IPS DF 6.9 (cell line): ENCODE measurements around the gene HOXB1.

Source experiments
- DNase-seq: peaks from one replicate; pipeline ENCODE4 v3.0.0-alpha.2; 2013; ENCODE audit warnings: low read depth, low spot score
- H3K27ac ChIP-seq: one replicate; pipeline ENCODE4 v1.5.1; 2013; ENCODE audit warnings: low read length, control low read depth
- H3K27me3 ChIP-seq: 2 replicates; pipeline ENCODE4 v1.6.1; 2013; ENCODE audit warnings: mild to moderate bottlenecking, low read length; ENCODE audit not compliant: control insufficient read depth, insufficient read depth
- H3K36me3 ChIP-seq: 2 replicates; pipeline ENCODE4 v1.6.1; 2013; ENCODE audit warnings: low read length; ENCODE audit not compliant: control insufficient read depth, insufficient read depth
- H3K4me1 ChIP-seq: 2 replicates; pipeline ENCODE4 v1.6.1; 2013; ENCODE audit warnings: low read length; ENCODE audit not compliant: control insufficient read depth, insufficient read depth
- H3K4me3 ChIP-seq: 2 replicates; pipeline ENCODE4 v1.5.1; 2013; ENCODE audit warnings: mild to moderate bottlenecking, low read length
- H3K9me3 ChIP-seq: 2 replicates; pipeline ENCODE4 v1.6.1; 2013; ENCODE audit warnings: low read length, inconsistent platforms; ENCODE audit not compliant: control insufficient read depth, insufficient read depth
- WGBS: extraction: QIAGEN DNeasy Blood & Tissue Kit; methylation state at CpG from one replicate; pipeline ENCODE4 v1.1.7; 2013; ENCODE audit warnings: mixed read lengths, missing lambda C conversion rate; ENCODE audit not compliant: insufficient read length, insufficient coverage; 5-methylcytosine and 5-hydroxymethylcytosine counted together

HOXB1 gene

DNA sequence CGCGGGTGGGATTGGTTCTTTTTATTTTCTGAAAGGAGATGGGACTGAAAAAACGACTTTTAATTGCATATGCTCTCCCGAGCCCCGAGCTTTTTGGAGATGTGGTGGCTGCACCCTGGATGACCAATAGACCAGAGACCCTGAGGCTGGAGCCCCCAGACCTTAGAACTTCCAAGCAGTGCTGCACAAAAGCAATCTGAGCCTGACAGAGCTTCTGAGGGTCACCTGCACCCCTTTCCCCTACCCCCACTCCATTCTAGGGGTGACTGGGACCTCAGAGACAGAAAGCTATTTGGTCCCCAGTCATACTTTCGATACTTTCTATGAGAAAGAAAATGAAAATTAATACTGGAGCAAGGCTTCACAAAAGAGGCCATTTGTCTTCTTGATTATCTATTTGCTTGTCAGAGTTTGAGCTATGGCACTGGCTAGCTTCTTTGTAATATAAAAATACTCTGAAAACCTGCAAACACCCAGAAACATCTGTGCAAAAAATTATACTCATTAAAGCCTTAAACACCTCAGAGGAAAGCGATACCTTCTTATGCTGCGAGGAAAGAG lies 43.8 kb upstream of the HOXB1 start:
- peaks cover 3% of the 10 kb centered on the region; the same call in 1 of the 2 replicates for H3K4me1 ChIP-seq
- peaks cover 96% of the 10 kb centered on the region for H3K27me3 ChIP-seq
- H3K9me3 ChIP-seq: no peaks in the 10 kb centered on the region
- WGBS: no CpG with 5 or more reads among the region's 8 CpGs
- H3K36me3 ChIP-seq: no peaks in the 10 kb centered on the region
- no peak overlapping the region for H3K4me3 ChIP-seq
- no peak overlapping the region for H3K27ac ChIP-seq
- DNase-seq: no peak

GRCh38 chr17:48571826-48572417 lies 41.1 kb upstream of the HOXB1 start:
- Histone ChIP-seq H3K9me3 (no peaks in the 10 kb centered on the region; the same call in 1 of the 2 replicates), H3K27me3 (peaks cover 98% of the 10 kb centered on the region), H3K27ac (no peak overlapping the region), H3K4me1 (peaks cover 4% of the 10 kb centered on the region; the same call in 1 of the 2 replicates), H3K4me3 (no peak overlapping the region), H3K36me3 (no peaks in the 10 kb centered on the region)
- DNase-seq: no peak
- WGBS: no CpG with 5 or more reads among the region's 1 CpG

GRCh38 chr17:48571024-48571818 lies 40.4 kb upstream of the HOXB1 start:
- peaks cover 99% of the 10 kb centered on the region for H3K27me3 ChIP-seq
- WGBS: no CpG with 5 or more reads among the region's 26 CpGs

DNA sequence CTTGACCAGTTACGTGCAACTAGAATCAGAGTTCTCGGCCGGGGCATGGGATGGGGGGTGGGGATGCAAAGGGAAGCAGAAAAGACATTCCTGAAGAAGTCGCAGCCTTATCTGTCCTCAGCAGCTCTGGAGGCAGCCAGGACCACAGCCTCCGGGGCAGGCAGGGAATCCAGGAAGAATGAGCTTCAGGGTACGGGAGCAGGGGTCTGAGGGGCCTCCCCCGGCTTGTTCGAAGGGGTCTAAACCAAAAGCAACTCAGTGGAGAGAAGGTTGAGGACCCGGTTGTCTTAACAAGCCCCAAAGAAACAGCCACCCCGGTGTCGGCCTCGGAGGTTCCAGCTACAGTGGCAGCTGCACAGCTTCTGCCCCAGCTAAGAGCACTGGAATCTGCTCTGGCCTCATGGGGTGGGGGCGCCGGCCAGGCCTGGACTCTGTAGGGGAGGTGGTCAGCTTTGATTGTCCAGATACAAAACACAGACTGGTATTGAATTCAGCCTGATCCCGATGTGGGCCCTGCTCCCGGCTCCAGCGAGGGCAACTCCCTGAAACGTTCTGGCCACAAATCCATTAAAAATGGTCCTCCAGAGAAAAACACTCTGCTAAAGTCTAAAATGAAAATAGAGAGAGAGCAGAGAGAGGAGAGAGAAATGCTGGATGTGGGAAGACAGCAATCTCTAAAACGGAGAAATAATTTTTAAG lies 39.7 kb upstream of the HOXB1 start:
- Histone ChIP-seq H3K4me3 (no peak overlapping the region), H3K9me3 (no peaks in the 10 kb centered on the region; the same call in 1 of the 2 replicates), H3K4me1 (peaks cover 4% of the 10 kb centered on the region; the same call in 1 of the 2 replicates), H3K27ac (no peak overlapping the region), H3K36me3 (no peaks in the 10 kb centered on the region), H3K27me3 (peaks cover 99% of the 10 kb centered on the region)
- no CpG with 5 or more reads among the region's 19 CpGs for WGBS
- DNase-seq: no peak

More at GRCh38 chr17:48571024-48571818, 40.4 kb upstream of the HOXB1 start:
- H3K27ac ChIP-seq: no peak overlapping the region
- H3K9me3 ChIP-seq: no peaks in the 10 kb centered on the region; the same call in 1 of the 2 replicates
- no peak overlapping the region for H3K4me3 ChIP-seq
- peaks cover 4% of the 10 kb centered on the region; the same call in 1 of the 2 replicates for H3K4me1 ChIP-seq
- no peak for DNase-seq
- H3K36me3 ChIP-seq: no peaks in the 10 kb centered on the region

GRCh38 chr17:48569674-48570324 lies 39.0 kb upstream of the HOXB1 start:
- H3K36me3 ChIP-seq: no peaks in the 10 kb centered on the region
- WGBS: no CpG with 5 or more reads among the region's 6 CpGs
- no peak overlapping the region for H3K27ac ChIP-seq
- no peak for DNase-seq
- peaks cover 4% of the 10 kb centered on the region; the same call in 1 of the 2 replicates for H3K4me1 ChIP-seq
- H3K9me3 ChIP-seq: no peaks in the 10 kb centered on the region; the same call in 1 of the 2 replicates
- H3K27me3 ChIP-seq: peaks cover 99% of the 10 kb centered on the region
- H3K4me3 ChIP-seq: no peak overlapping the region

GRCh38 chr17:48569240-48569582 lies 38.4 kb upstream of the HOXB1 start:
- Histone ChIP-seq H3K4me1 (peaks cover 4% of the 10 kb centered on the region; the same call in 1 of the 2 replicates), H3K9me3 (no peaks in the 10 kb centered on the region; the same call in 1 of the 2 replicates), H3K36me3 (no peaks in the 10 kb centered on the region), H3K27me3 (peaks cover 98% of the 10 kb centered on the region), H3K27ac (no peak overlapping the region), H3K4me3 (no peak overlapping the region)
- DNase-seq: no peak
- WGBS: no CpG with 5 or more reads among the region's 3 CpGs

DNA sequence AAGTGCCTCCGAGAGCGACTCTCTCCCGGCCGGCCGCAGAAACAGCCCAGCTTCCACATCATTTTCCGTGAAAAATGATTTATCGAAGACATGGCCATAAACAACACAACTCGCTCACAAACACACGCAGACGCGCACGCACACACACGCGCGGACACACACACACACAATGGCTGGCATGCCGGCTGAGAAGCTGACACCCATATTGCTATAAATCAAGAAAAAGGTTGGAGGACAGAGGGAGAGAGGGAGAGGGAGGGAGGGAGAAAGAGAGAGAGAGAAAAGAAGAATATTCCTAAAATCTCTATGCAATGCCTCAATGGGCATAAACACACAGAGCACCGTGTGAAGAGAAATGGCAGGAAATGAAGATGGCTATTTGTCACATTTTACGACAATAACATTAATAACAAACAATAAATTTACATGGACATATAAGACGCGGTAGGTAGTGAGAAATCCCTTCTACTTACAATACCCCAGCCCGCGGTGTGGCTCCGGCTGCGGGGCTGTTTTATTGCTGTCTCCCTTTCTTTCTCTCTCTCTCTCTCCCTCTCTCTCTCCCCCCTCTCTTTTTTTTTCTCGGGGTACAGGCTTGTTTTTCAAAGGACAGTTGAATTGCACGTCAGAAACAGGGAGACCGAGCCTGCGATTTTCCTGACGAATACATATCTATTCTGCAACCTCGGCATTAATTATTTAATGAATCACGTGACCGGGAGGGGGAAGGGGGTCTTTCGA lies 37.9 kb upstream of the HOXB1 start:
- peaks cover 3% of the 10 kb centered on the region; the same call in 1 of the 2 replicates for H3K4me1 ChIP-seq
- H3K27ac ChIP-seq: no peak overlapping the region
- H3K9me3 ChIP-seq: no peaks in the 10 kb centered on the region; the same call in 1 of the 2 replicates
- WGBS: no CpG with 5 or more reads among the region's 33 CpGs
- H3K36me3 ChIP-seq: no peaks in the 10 kb centered on the region
- no peak overlapping the region for H3K4me3 ChIP-seq
- H3K27me3 ChIP-seq: peaks cover 96% of the 10 kb centered on the region
- DNase-seq: no peak

- Histone ChIP-seq H3K4me1 (peaks cover 3% of the 10 kb centered on the region; the same call in 1 of the 2 replicates), H3K4me3 (no peak overlapping the region), H3K36me3 (no peaks in the 10 kb centered on the region), H3K27me3 (peaks cover 96% of the 10 kb centered on the region), H3K9me3 (no peaks in the 10 kb centered on the region; the same call in 1 of the 2 replicates), H3K27ac (no peak overlapping the region)
- WGBS: no CpG with 5 or more reads among the region's 2 CpGs
- no peak for DNase-seq
These were observed 37.0 kb upstream of the HOXB1 start for GRCh38 chr17:48567646-48568354.

GRCh38 chr17:48567209-48567608 lies 36.4 kb upstream of the HOXB1 start:
- DNase-seq: no peak
- no peak overlapping the region for H3K4me3 ChIP-seq
- H3K4me1 ChIP-seq: peaks cover 3% of the 10 kb centered on the region; the same call in 1 of the 2 replicates
- H3K27ac ChIP-seq: no peak overlapping the region
- H3K36me3 ChIP-seq: no peaks in the 10 kb centered on the region
- H3K27me3 ChIP-seq: peaks cover 96% of the 10 kb centered on the region
- H3K9me3 ChIP-seq: no peaks in the 10 kb centered on the region; the same call in 1 of the 2 replicates
- WGBS: no CpG with 5 or more reads among the region's 6 CpGs
